ENCODE measurements around the gene MZT2A. TPM values are rescaled to one million over a fixed set of nuclear protein-coding genes. Genes with fewer than 3 reads are reported as not detected.
"Not testable (repeated sequence)": the region's sequence is repeated elsewhere in the genome, so short reads cannot be mapped to it uniquely, and the experiment has no call there.

Gene MZT2A
- total RNA-seq, 1 experiment from 2014 or later, result 143 TPM

GRCh38 chr2:131475831-131476230, 16.4 kb downstream of the MZT2A start, which contains the start of gene TUBA3D:
TSS of gene TUBA3D (plus strand) at chr2:131476119. CDS start at chr2:131476200, 81 bp downstream.
- no peak for DNase-seq (ENCODE audit: low read depth, low spot score)
- BruUV-seq (replicated peaks), result no TSS peak
- Histone ChIP-seq H3K27ac (ENCODE audit: low read length) (no peak within 1 kb of the TSS), H3K4me1 (ENCODE audit: control insufficient read depth, insufficient read depth, low read length) (no peaks in the 10 kb centered on the region), H3K9me3 (ENCODE audit: control insufficient read depth, insufficient read depth, low read depth, low read length) (no peaks in the 10 kb centered on the region), H3K4me3 (ENCODE audit: low read depth in 2 of 2, low read length in 2 of 2) (no peak within 1 kb of the TSS), H3K36me3 (ENCODE audit: control insufficient read depth, insufficient read depth, low read length) (no peaks in the 10 kb centered on the region), H3K27me3 (ENCODE audit: control insufficient read depth, insufficient read depth, low read length) (no peaks in the 10 kb centered on the region)
- TF ChIP-seq TCF7L2 (IDR thresholded peaks at IDR 0.05; ENCODE audit: low read depth, low read length) (no peak), CTCF (IDR thresholded peaks at IDR 0.05) (no peak), POLR2AphosphoS5 (IDR thresholded peaks at IDR 0.05; ENCODE audit: low read depth, low read length) (no peak), REST (IDR thresholded peaks at IDR 0.05; ENCODE audit: insufficient read depth in 1 of 2, low read depth in 2 of 2, low read length in 1 of 2) (no peak), SIN3A (IDR thresholded peaks at IDR 0.05; ENCODE audit: borderline replicate concordance, insufficient read depth, low read depth, low read length) (no peak)
- no peak for ATAC-seq
- in situ Hi-C loops (cut with HindIII; ENCODE audit: low pct_unique_long_range_greater_than_20kb, low sequenced_read_pairs), result no loop called here
- CTCF ChIA-PET, result no interaction called here
- POLR2A ChIA-PET, result no interaction called here
- intact Hi-C loops (cut with micrococcal nuclease; ENCODE audit: unreplicated experiment), result no loop called here

GRCh38 chr2:131473266-131473665, 18.9 kb downstream of the MZT2A start:
- in situ Hi-C loops (cut with HindIII; ENCODE audit: low pct_unique_long_range_greater_than_20kb, low sequenced_read_pairs), result not testable (repeated sequence)

GRCh38 chr2:131471624-131472023, 20.6 kb downstream of the MZT2A start:
- in situ Hi-C loops (cut with HindIII; ENCODE audit: low pct_unique_long_range_greater_than_20kb, low sequenced_read_pairs); H3K36me3 ChIP-seq (ENCODE audit: control insufficient read depth, insufficient read depth, low read length); H3K4me3 ChIP-seq (ENCODE audit: low read depth in 2 of 2, low read length in 2 of 2); CTCF ChIA-PET; intact Hi-C loops (cut with micrococcal nuclease; ENCODE audit: unreplicated experiment); POLR2A ChIA-PET; H3K4me1 ChIP-seq (ENCODE audit: control insufficient read depth, insufficient read depth, low read length); ATAC-seq; BruUV-seq (replicated peaks); DNase-seq (ENCODE audit: low read depth, low spot score); H3K9me3 ChIP-seq (ENCODE audit: control insufficient read depth, insufficient read depth, low read depth, low read length); H3K27me3 ChIP-seq (ENCODE audit: control insufficient read depth, insufficient read depth, low read length); H3K27ac ChIP-seq (ENCODE audit: low read length): not testable (repeated sequence)

More at GRCh38 chr2:131473266-131473665, 18.9 kb downstream of the MZT2A start:
- BruUV-seq (replicated peaks); CTCF ChIA-PET; ATAC-seq; H3K4me1 ChIP-seq (ENCODE audit: control insufficient read depth, insufficient read depth, low read length); POLR2A ChIA-PET; H3K27ac ChIP-seq (ENCODE audit: low read length); H3K36me3 ChIP-seq (ENCODE audit: control insufficient read depth, insufficient read depth, low read length); intact Hi-C loops (cut with micrococcal nuclease; ENCODE audit: unreplicated experiment); H3K27me3 ChIP-seq (ENCODE audit: control insufficient read depth, insufficient read depth, low read length); DNase-seq (ENCODE audit: low read depth, low spot score); H3K9me3 ChIP-seq (ENCODE audit: control insufficient read depth, insufficient read depth, low read depth, low read length); H3K4me3 ChIP-seq (ENCODE audit: low read depth in 2 of 2, low read length in 2 of 2): not testable (repeated sequence)

- H3K9me3 ChIP-seq (ENCODE audit: control insufficient read depth, insufficient read depth, low read depth, low read length); intact Hi-C loops (cut with micrococcal nuclease; ENCODE audit: unreplicated experiment); H3K27me3 ChIP-seq (ENCODE audit: control insufficient read depth, insufficient read depth, low read length); DNase-seq (ENCODE audit: low read depth, low spot score); H3K4me1 ChIP-seq (ENCODE audit: control insufficient read depth, insufficient read depth, low read length); CTCF ChIA-PET; H3K4me3 ChIP-seq (ENCODE audit: low read depth in 2 of 2, low read length in 2 of 2); H3K36me3 ChIP-seq (ENCODE audit: control insufficient read depth, insufficient read depth, low read length); POLR2A ChIA-PET; BruUV-seq (replicated peaks); in situ Hi-C loops (cut with HindIII; ENCODE audit: low pct_unique_long_range_greater_than_20kb, low sequenced_read_pairs); ATAC-seq; H3K27ac ChIP-seq (ENCODE audit: low read length): not testable (repeated sequence)
Measured at GRCh38 chr2:131470944-131471343, 21.3 kb downstream of the MZT2A start.

GRCh38 chr2:131467722-131468121, 24.5 kb downstream of the MZT2A start:
- H3K36me3 ChIP-seq (ENCODE audit: control insufficient read depth, insufficient read depth, low read length); in situ Hi-C loops (cut with HindIII; ENCODE audit: low pct_unique_long_range_greater_than_20kb, low sequenced_read_pairs); H3K4me1 ChIP-seq (ENCODE audit: control insufficient read depth, insufficient read depth, low read length); DNase-seq (ENCODE audit: low read depth, low spot score); H3K9me3 ChIP-seq (ENCODE audit: control insufficient read depth, insufficient read depth, low read depth, low read length); BruUV-seq (replicated peaks); H3K27ac ChIP-seq (ENCODE audit: low read length); CTCF ChIA-PET; ATAC-seq; intact Hi-C loops (cut with micrococcal nuclease; ENCODE audit: unreplicated experiment); H3K4me3 ChIP-seq (ENCODE audit: low read depth in 2 of 2, low read length in 2 of 2); H3K27me3 ChIP-seq (ENCODE audit: control insufficient read depth, insufficient read depth, low read length): not testable (repeated sequence)
- POLR2A ChIA-PET, result interaction anchor here (0.6 kb wide), 1 partner anchor 44 kb away, joined by 5 read pairs; no protein-coding TSS in a partner anchor

Measured in Panc1 (cell line).